NCI-H2029 (cell line): Measurements from ENCODE around the gene SH3PXD2A.

Experiments
- DNase-seq: peaks from one replicate; lab custom pipeline; 2025; lab: John Stamatoyannopoulos, UW

SH3PXD2A gene

GRCh38 chr10:103683851-103684250, 171.5 kb downstream of the SH3PXD2A start:
- no peak for DNase-seq

GRCh38 chr10:103682631-103683030, 172.7 kb downstream of the SH3PXD2A start:
- no peak for DNase-seq

- DNase-seq = no peak
These were observed 173.6 kb downstream of the SH3PXD2A start for GRCh38 chr10:103681617-103682399.

GRCh38 chr10:103680869-103681236, 174.5 kb downstream of the SH3PXD2A start:
- no peak for DNase-seq

GRCh38 chr10:103679096-103679790, 176.1 kb downstream of the SH3PXD2A start:
- no peak for DNase-seq

- DNase-seq = no peak
These were observed 177.2 kb downstream of the SH3PXD2A start for GRCh38 chr10:103678178-103678526.

- no peak for DNase-seq
These were observed 177.7 kb downstream of the SH3PXD2A start for GRCh38 chr10:103677486-103678177.

GRCh38 chr10:103676851-103677417, 178.4 kb downstream of the SH3PXD2A start:
- DNase-seq = no peak

GRCh38 chr10:103676058-103676785, 179.2 kb downstream of the SH3PXD2A start:
- no peak for DNase-seq

GRCh38 chr10:103673606-103674005, 181.8 kb downstream of the SH3PXD2A start:
- no peak for DNase-seq

GRCh38 chr10:103672345-103672744, 183.0 kb downstream of the SH3PXD2A start:
- DNase-seq = no peak

- DNase-seq = no peak
These were observed 184.1 kb downstream of the SH3PXD2A start for GRCh38 chr10:103671126-103671895.

- DNase-seq = no peak
These were observed 185.4 kb downstream of the SH3PXD2A start for GRCh38 chr10:103669944-103670343.

- no peak for DNase-seq
These were observed 186.0 kb downstream of the SH3PXD2A start for GRCh38 chr10:103669243-103669929.

GRCh38 chr10:103668351-103669242, 186.8 kb downstream of the SH3PXD2A start:
- no peak for DNase-seq

- no peak for DNase-seq
These were observed 188.0 kb downstream of the SH3PXD2A start for GRCh38 chr10:103667356-103667755.

GRCh38 chr10:103666762-103667150, 188.6 kb downstream of the SH3PXD2A start:
- DNase-seq = no peak

GRCh38 chr10:103666087-103666761, 189.2 kb downstream of the SH3PXD2A start:
- no peak for DNase-seq
